Limb (tissue), 2 donors: ENCODE results near the gene B3GNT5.
"Not testable (repeated sequence)": the region's sequence is repeated elsewhere in the genome, so short reads cannot be mapped to it uniquely, and the experiment has no call there.

Source experiments
- DNase-seq, 2 donors: peaks; one replicate each; pipeline ENCODE4 v3.0.0-alpha.2; 2016; ENCODE audit errors: extremely low spot score in 2 of 2

The B3GNT5 gene

GRCh38 chr3:183230251-183230650 lies 22.8 kb upstream of the B3GNT5 start:
- DNase-seq = not testable (repeated sequence)

GRCh38 chr3:183230826-183231225 lies 22.2 kb upstream of the B3GNT5 start:
- DNase-seq = no peak

GRCh38 chr3:183233966-183234365 lies 19.1 kb upstream of the B3GNT5 start:
- DNase-seq = no peak

GRCh38 chr3:183239046-183239445 lies 14.0 kb upstream of the B3GNT5 start:
- no peak for DNase-seq

- no peak for DNase-seq
These were observed 10.6 kb upstream of the B3GNT5 start for GRCh38 chr3:183242431-183242830.

- no peak for DNase-seq
These were observed 8.8 kb upstream of the B3GNT5 start for GRCh38 chr3:183244219-183244618.

GRCh38 chr3:183244981-183245476 lies 8.0 kb upstream of the B3GNT5 start:
- no peak for DNase-seq

GRCh38 chr3:183247011-183247589 lies 6.0 kb upstream of the B3GNT5 start:
- DNase-seq = no peak

- no peak for DNase-seq
These were observed 3.9 kb upstream of the B3GNT5 start for GRCh38 chr3:183249006-183249718.

- DNase-seq = no peak
These were observed 803 bp upstream of the B3GNT5 start for GRCh38 chr3:183252118-183252782.

GRCh38 chr3:183253528-183254486 lies 754 bp downstream of the B3GNT5 start:
- DNase-seq = peak in 1 of 2 donors; percentile 83

- DNase-seq = no peak
These were observed 1.7 kb downstream of the B3GNT5 start for GRCh38 chr3:183254487-183255347.

GRCh38 chr3:183255348-183255730 lies 2.3 kb downstream of the B3GNT5 start:
- no peak for DNase-seq

GRCh38 chr3:183259087-183259486 lies 6.0 kb downstream of the B3GNT5 start:
- no peak for DNase-seq

- no peak for DNase-seq
These were observed 6.6 kb downstream of the B3GNT5 start for GRCh38 chr3:183259621-183260020.

GRCh38 chr3:183260167-183260904 lies 7.3 kb downstream of the B3GNT5 start:
- DNase-seq = no peak

GRCh38 chr3:183261151-183261724 lies 8.2 kb downstream of the B3GNT5 start:
- no peak for DNase-seq

GRCh38 chr3:183262875-183263378 lies 9.9 kb downstream of the B3GNT5 start:
- no peak for DNase-seq

- no peak for DNase-seq
These were observed 11.2 kb downstream of the B3GNT5 start for GRCh38 chr3:183264268-183264667.
